H1 (cell line): ENCODE measurements around the gene PPP1R12B. TPM values are rescaled to one million over a fixed set of nuclear protein-coding genes. Genes with fewer than 3 reads are reported as not detected.

Experiments
- BRCA1 ChIP-seq: IDR thresholded peaks from 2 replicates; pipeline ENCODE4 v1.6.1; 2012; ENCODE audit warnings: low read depth, low read length, improper control_type of control experiment
- CBX5 ChIP-seq: fragments of 300-800, 300-1000 bp; sonication (generic); IDR thresholded peaks from 2 replicates; pipeline ENCODE4 v1.7.1; 2016; ENCODE audit warnings: antibody characterized with exemption, low read length, low read depth
- CEBPB ChIP-seq: IDR thresholded peaks from 2 replicates; pipeline ENCODE4 v1.6.1; 2012; ENCODE audit warnings: low read depth, low read length
- CHD2 ChIP-seq: IDR thresholded peaks from 2 replicates; pipeline ENCODE4 v1.6.1; 2012; ENCODE audit warnings: low read length, improper control_type of control experiment
- CTCF ChIP-seq, 3 experiments: IDR thresholded peaks; 1 replicate in 2 of 3; 2 replicates in 1 of 3; pipeline versions ENCODE4 v1.5.1 to v1.6.1; 2011; ENCODE audit warnings: low read length in 3 of 3, mild to moderate bottlenecking in 3 of 3, inconsistent platforms in 2 of 3, low read depth in 1 of 3, moderate library complexity in 1 of 3; ENCODE audit not compliant: insufficient read depth in 1 of 3; ENCODE audit errors: control extremely low read depth in 1 of 3
- EGR1 ChIP-seq: IDR thresholded peaks from 2 replicates; pipeline ENCODE4 v1.6.1; 2011; ENCODE audit warnings: low read depth, low read length, borderline replicate concordance
- EZH2 ChIP-seq: fragments of 200-600 bp; sonication (generic); IDR thresholded peaks from 2 replicates; pipeline ENCODE4 v1.7.1; 2012; ENCODE audit warnings: low read depth, mild to moderate bottlenecking, moderate library complexity, low read length, inconsistent platforms; ENCODE audit not compliant: severe bottlenecking
- MAFK ChIP-seq: IDR thresholded peaks from 2 replicates; pipeline ENCODE4 v1.6.1; 2012; ENCODE audit warnings: low read depth, mild to moderate bottlenecking, improper control_type of control experiment, low read length
- RNF2 ChIP-seq: fragments of 200-900, 300-1000 bp; sonication (generic); IDR thresholded peaks from 2 replicates; pipeline ENCODE4 v1.7.1; 2016; ENCODE audit warnings: borderline replicate concordance, low read depth, mild to moderate bottlenecking, antibody characterized with exemption, low read length; ENCODE audit not compliant: poor library complexity, severe bottlenecking; ENCODE audit errors: missing control alignments
- SP2 ChIP-seq: IDR thresholded peaks from 2 replicates; pipeline ENCODE4 v1.6.1; 2012; ENCODE audit warnings: mild to moderate bottlenecking, low read length, inconsistent platforms
- SRF ChIP-seq: IDR thresholded peaks from 2 replicates; pipeline ENCODE4 v1.6.1; 2011; ENCODE audit warnings: mild to moderate bottlenecking, low read depth, low read length, moderate library complexity
- TAF1 ChIP-seq: IDR thresholded peaks from 2 replicates; pipeline ENCODE4 v1.6.1; 2011; ENCODE audit warnings: mild to moderate bottlenecking, low read depth, low read length
- TAF7 ChIP-seq: optimal IDR thresholded peaks from 2 replicates; pipeline ENCODE3; 2011; ENCODE audit warnings: low read depth, mild to moderate bottlenecking, inconsistent platforms, low read length, moderate library complexity, borderline replicate concordance
- TBP ChIP-seq: IDR thresholded peaks from 2 replicates; pipeline ENCODE4 v1.6.1; 2011; ENCODE audit warnings: low read depth, low read length, improper control_type of control experiment
- polyA plus RNA-seq, 7 experiments: library from polyadenylated mRNA; depleted of rRNA in 3 of 7; stranded (reverse) in 5 of 7; unstranded in 2 of 7; fragments of >200 nt in 5 of 7; fragments of 200-250 nt in 2 of 7; gene quantifications; 1 replicate in 5 of 7; 2 replicates in 1 of 7; 4 replicates in 1 of 7; pipeline versions ENCODE4 v1.2.1 to v1.2.3, GENCODE V29; 2011 to 2013; ENCODE audit warnings: missing spikeins in 2 of 7, mixed read lengths in 2 of 7
- total RNA-seq: library from RNA; stranded (reverse); fragmentation: NEBNext Ultra II Directional; extraction: Animal tissue kit (Norgen Biotek cat#: 25700); gene quantifications from 2 replicates; pipeline ENCODE4 v1.2.1, GENCODE V29; 2021

PPP1R12B gene
- total and polyA plus RNA-seq, 2 of the 8 experiments (the other 6 are each of a cell fraction or from before 2014, with no cell fraction given): 7.9 to 18.7 TPM

DNA sequence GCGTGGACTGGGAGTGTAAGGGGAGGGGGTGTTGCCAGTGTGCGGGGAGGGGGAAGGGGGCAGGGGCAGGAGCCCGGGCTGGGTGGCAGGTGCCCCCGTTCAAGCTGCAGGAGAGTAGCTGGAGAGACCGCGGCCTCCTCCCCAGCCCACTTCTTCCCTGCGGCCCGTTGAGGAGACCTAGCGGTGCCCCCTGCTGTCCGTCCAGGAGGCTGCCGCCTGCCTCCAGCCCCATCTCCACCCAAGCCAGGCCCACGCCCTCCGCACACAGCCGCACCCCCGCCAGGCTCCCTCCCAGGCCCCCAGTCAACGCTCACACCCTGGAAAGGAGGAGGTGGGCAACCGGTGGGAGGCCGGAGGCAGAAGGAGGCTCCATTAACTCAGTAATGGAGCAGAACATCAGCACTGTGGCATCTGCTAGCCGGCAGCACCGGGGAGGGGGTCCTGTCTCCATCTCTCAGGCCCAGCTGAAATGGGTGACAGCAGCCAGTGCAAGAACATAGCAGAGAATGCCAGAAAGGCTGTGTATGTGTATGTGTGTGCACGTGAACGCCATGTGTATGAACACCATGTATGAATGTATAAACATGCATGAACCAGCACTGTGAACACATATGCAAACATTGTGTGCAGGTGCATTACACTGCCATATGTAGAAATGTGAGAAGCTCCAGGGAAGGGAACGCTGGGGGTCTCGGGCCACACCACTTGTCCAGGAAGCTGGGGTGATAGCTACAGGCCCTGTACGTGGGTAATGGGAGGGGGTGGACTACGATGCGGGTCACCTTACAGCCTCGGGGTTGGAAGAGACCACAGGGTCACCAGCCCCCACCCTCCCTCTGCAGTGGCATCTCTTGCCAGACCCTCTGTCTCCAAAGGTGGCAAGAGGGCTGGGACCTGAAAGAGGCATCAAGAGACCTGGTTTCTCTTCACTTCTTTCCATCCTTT lies 277.2 kb downstream of the PPP1R12B start (continued):
- no peak for TF ChIP-seq MAFK
- TF ChIP-seq CEBPB: no peak
- no peak for TF ChIP-seq SP2
- no peak for TF ChIP-seq EGR1
- TF ChIP-seq BRCA1: no peak
- TF ChIP-seq SRF: no peak
- TF ChIP-seq TBP: no peak
- TF ChIP-seq CHD2: no peak
- TF ChIP-seq TAF1: no peak
- TF ChIP-seq TAF7: no peak
- no peak for TF ChIP-seq CBX5
- no peak for TF ChIP-seq EZH2
- TF ChIP-seq CTCF (IDR thresholded peaks at IDR 0.05; ENCODE audit: control extremely low read depth in 1 of 3, insufficient read depth in 1 of 3, low read depth in 1 of 3, low read length in 3 of 3): peak; percentile 61 to 82 (median 69)
- TF ChIP-seq RNF2: no peak
